ENCODE results near the gene RPL9. TPM values are rescaled to one million over a fixed set of nuclear protein-coding genes. Genes with fewer than 3 reads are reported as not detected.

Gene RPL9
- total RNA-seq, 1 experiment from 2014 or later, result 1,657 TPM

DNA sequence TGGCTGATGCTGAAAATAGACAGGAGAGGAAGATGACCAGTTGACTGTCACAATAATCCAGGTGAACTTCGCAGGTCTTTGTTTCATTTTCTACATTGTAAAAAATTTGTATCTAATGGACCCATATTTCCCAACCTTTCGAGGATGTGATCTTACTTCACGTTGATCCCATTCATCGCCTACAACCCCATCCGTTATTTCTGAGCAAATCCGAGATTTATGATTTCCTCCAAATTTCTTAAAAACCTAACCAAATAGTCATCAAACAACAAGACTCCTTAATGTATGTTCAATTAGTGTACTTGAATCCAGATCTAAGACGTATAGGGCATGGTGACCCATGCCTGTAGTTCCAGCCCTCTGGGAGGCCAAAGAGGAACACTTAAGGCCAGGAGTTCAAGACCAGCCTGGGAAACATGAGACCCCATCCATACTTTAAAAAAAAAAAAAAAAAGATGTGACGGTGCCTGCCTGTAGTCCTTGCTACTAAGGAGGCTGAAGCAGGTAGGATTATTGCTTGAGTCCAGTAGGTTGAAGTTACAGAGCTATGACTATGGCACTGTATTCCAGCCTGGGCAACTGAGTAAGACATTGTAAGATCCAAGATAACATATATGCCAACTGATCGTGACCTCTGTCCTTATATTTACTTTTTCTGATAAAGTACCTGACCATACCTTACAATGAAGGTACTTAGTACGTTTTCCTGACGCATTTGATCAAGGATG, 5.7 kb downstream of the RPL9 start:
- peaks cover 67% of the 10 kb centered on the region for H4K20me1 ChIP-seq (ENCODE audit: insufficient read depth)
- H3K9me3 ChIP-seq (ENCODE audit: control insufficient read depth in 1 of 2, insufficient read depth in 1 of 2, low read depth in 1 of 2, low read length in 2 of 2), result no peaks in the 10 kb centered on the region
- peaks cover 57% of the 10 kb centered on the region for H3K79me2 ChIP-seq (ENCODE audit: insufficient read depth, low read length)
- no peak overlapping the region for H3K4me3 ChIP-seq (replicated peaks in 1 of 2; ENCODE audit: low read depth in 1 of 2, low read length in 2 of 2)
- intact Hi-C loops (cut with micrococcal nuclease), result loop anchor here (5.0 kb wide), 1 partner anchor 551 kb away; no protein-coding TSS in a partner anchor
- CTCF ChIA-PET, result no interaction called here
- RAD21 ChIA-PET (ENCODE audit: low non-redundant PET in 1 of 2, low total read pairs in 2 of 2, uncharacterized antibody in 2 of 2, unreplicated experiment in 2 of 2), result no interaction called here
- no peak overlapping the region for H3K4me2 ChIP-seq (ENCODE audit: low read length)
- H3K27ac ChIP-seq (ENCODE audit: low read depth, low read length), result no peak overlapping the region
- H3K36me3 ChIP-seq (ENCODE audit: control insufficient read depth in 1 of 2, insufficient read depth in 2 of 2, low read length in 2 of 2), result peaks cover 59 to 74% of the 10 kb centered on the region in 2 experiments
- TF ChIP-seq POLR2AphosphoS5 (IDR thresholded peaks at IDR 0.05; ENCODE audit: low read depth, low read length) (peak; percentile 60), ZFX (IDR thresholded peaks at IDR 0.05) (no peak)
- H3K4me1 ChIP-seq (ENCODE audit: control insufficient read depth in 1 of 2, insufficient read depth in 2 of 2, low read length in 2 of 2), result peaks cover 3 to 13% of the 10 kb centered on the region in 2 experiments; a peak in 3 of 4 replicates
- DNase-seq (ENCODE audit: low read depth, low spot score), result no peak
- no peak overlapping the region for H3K9ac ChIP-seq (ENCODE audit: low read length)
- POLR2A ChIA-PET, result interaction anchor here (0.6 kb wide), 1 partner anchor 10 kb away, joined by 4 read pairs; no protein-coding TSS in a partner anchor
- H2AFZ ChIP-seq (ENCODE audit: low read depth, low read length, poor library complexity, severe bottlenecking), result no peak overlapping the region
- no TSS peak for BruUV-seq (replicated peaks)
- no peaks in the 10 kb centered on the region for H3K9me2 ChIP-seq (ENCODE audit: insufficient read depth)
- ATAC-seq, result peak; percentile 13; the same call in 1 of the 2 replicates
- no peaks in the 10 kb centered on the region for H3K27me3 ChIP-seq (ENCODE audit: insufficient read depth, low read length)

DNA sequence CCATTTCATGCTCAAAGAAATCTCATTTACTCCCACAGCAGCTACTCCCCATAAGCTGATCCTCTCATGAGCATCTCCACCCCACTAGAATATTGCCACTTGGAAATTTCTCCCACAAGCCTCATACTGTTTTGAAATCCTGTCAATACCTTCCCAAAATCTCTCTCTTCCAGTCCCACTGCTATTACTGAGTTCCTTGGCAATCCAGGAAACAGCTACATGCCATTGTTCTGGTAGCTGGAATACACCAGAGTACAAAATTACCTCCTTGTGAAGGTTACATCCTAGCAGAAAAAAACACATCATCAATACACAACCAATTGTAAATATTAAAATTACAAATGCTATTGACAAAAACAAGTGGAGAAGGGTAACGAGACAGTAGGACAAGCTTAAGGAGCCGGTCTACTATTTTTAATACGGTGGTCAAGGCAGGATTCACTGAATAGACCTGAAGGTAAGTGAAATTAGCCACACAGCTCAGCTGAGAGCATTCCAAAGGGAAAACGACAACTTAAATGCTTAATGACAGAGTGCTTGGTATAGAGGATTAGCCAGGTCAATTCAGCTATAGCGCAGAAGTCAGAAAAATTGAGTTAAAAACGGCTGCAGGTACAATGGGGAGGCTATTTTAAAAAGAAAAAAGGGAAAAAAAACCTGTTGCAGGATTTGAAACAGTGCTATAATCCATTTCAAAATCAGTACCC, 6.4 kb downstream of the RPL9 start:
- ATAC-seq (no peak; the same call in 1 of the 2 replicates), DNase-seq (ENCODE audit: low read depth, low spot score) (no peak)
- H3K79me2 ChIP-seq (ENCODE audit: insufficient read depth, low read length), result peaks cover 50% of the 10 kb centered on the region
- ChIA-PET RAD21 (ENCODE audit: low non-redundant PET in 1 of 2, low total read pairs in 2 of 2, uncharacterized antibody in 2 of 2, unreplicated experiment in 2 of 2) (interaction anchor here in 1 of 2 experiments (0.7 kb wide), 1 partner anchor 226 kb away, joined by 3 read pairs; no protein-coding TSS in a partner anchor), CTCF (no interaction called here), POLR2A (interaction anchor here (0.6 kb wide), 1 partner anchor 9 kb away, joined by 4 read pairs; no protein-coding TSS in a partner anchor)
- no peak overlapping the region for H3K27ac ChIP-seq (ENCODE audit: low read depth, low read length)
- H3K36me3 ChIP-seq (ENCODE audit: control insufficient read depth in 1 of 2, insufficient read depth in 2 of 2, low read length in 2 of 2), result peaks cover 55 to 67% of the 10 kb centered on the region in 2 experiments
- peaks cover 67% of the 10 kb centered on the region for H4K20me1 ChIP-seq (ENCODE audit: insufficient read depth)
- H3K27me3 ChIP-seq (ENCODE audit: insufficient read depth, low read length), result no peaks in the 10 kb centered on the region
- no peak overlapping the region for H3K4me3 ChIP-seq (replicated peaks in 1 of 2; ENCODE audit: low read depth in 1 of 2, low read length in 2 of 2)
- no TSS peak for BruUV-seq (replicated peaks)
- intact Hi-C loops (cut with micrococcal nuclease), result loop anchor here (5.0 kb wide), 1 partner anchor 550 kb away; no protein-coding TSS in a partner anchor
- no peak overlapping the region for H3K4me2 ChIP-seq (ENCODE audit: low read length)
- no peak overlapping the region for H3K9ac ChIP-seq (ENCODE audit: low read length)
- no peaks in the 10 kb centered on the region for H3K9me2 ChIP-seq (ENCODE audit: insufficient read depth)
- H3K9me3 ChIP-seq (ENCODE audit: control insufficient read depth in 1 of 2, insufficient read depth in 1 of 2, low read depth in 1 of 2, low read length in 2 of 2), result no peaks in the 10 kb centered on the region
- no peak overlapping the region for H2AFZ ChIP-seq (ENCODE audit: low read depth, low read length, poor library complexity, severe bottlenecking)
- peaks cover 0 to 7% of the 10 kb centered on the region in 2 experiments; a peak in 2 of 4 replicates for H3K4me1 ChIP-seq (ENCODE audit: control insufficient read depth in 1 of 2, insufficient read depth in 2 of 2, low read length in 2 of 2)
- TF ChIP-seq ZNF274 (IDR thresholded peaks at IDR 0.05; ENCODE audit: low read depth, low read length) (no peak), EGR1 (IDR thresholded peaks at IDR 0.05; ENCODE audit: low read depth) (no peak), EZH2 (IDR thresholded peaks at IDR 0.05) (no peak), FOSL1 (IDR thresholded peaks at IDR 0.05; ENCODE audit: low read depth) (no peak), CEBPB (IDR thresholded peaks at IDR 0.05; ENCODE audit: low read depth) (no peak), YY1 (IDR thresholded peaks at IDR 0.05; ENCODE audit: extremely low read depth, insufficient replicate concordance, low read depth, low read length) (no peak), RAD21 (IDR thresholded peaks at IDR 0.05; ENCODE audit: low read depth) (no peak), CBX3 (IDR thresholded peaks at IDR 0.05; ENCODE audit: low read depth) (no peak), POLR2A (IDR thresholded peaks at IDR 0.05; ENCODE audit: borderline replicate concordance, extremely low read depth, insufficient read depth, insufficient read length) (no peak), SRF (IDR thresholded peaks at IDR 0.05; ENCODE audit: low read depth) (no peak), JUND (IDR thresholded peaks at IDR 0.05) (no peak)
- TF ChIP-seq, protein P1, sequence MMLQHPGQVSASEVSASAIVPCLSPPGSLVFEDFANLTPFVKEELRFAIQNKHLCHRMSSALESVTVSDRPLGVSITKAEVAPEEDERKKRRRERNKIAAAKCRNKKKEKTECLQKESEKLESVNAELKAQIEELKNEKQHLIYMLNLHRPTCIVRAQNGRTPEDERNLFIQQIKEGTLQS (IDR thresholded peaks at IDR 0.05), result no peak
- TF ChIP-seq, protein P2, sequence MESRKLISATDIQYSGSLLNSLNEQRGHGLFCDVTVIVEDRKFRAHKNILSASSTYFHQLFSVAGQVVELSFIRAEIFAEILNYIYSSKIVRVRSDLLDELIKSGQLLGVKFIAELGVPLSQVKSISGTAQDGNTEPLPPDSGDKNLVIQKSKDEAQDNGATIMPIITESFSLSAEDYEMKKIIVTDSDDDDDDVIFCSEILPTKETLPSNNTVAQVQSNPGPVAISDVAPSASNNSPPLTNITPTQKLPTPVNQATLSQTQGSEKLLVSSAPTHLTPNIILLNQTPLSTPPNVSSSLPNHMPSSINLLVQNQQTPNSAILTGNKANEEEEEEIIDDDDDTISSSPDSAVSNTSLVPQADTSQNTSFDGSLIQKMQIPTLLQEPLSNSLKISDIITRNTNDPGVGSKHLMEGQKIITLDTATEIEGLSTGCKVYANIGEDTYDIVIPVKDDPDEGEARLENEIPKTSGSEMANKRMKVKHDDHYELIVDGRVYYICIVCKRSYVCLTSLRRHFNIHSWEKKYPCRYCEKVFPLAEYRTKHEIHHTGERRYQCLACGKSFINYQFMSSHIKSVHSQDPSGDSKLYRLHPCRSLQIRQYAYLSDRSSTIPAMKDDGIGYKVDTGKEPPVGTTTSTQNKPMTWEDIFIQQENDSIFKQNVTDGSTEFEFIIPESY (IDR thresholded peaks at IDR 0.05; ENCODE audit: extremely low read depth, insufficient replicate concordance, low read length), result no peak

Data from HCT116 (cell line).